Upper lobe of left lung (tissue), 4 donors: ENCODE data around the gene LTO1.

Experiments used
- CTCF ChIP-seq, 6 experiments: fragments of 450-650 bp in 4 of 6; fragments of 200-600 bp in 2 of 6; sonication (generic) in 2 of 6; IDR thresholded peaks; one replicate each; pipeline ENCODE4 v1.5.1; 2016 to 2019; ENCODE audit warnings: antibody characterized with exemption in 6 of 6
- EP300 ChIP-seq, 4 donors: sonication (generic); formaldehyde crosslinking; IDR thresholded peaks; one replicate each; pipeline ENCODE4 v1.5.1; 2017; ENCODE audit warnings: antibody characterized with exemption in 4 of 4, control low read depth in 2 of 4
- POLR2A ChIP-seq, 4 donors: fragments of 450-650 bp; IDR thresholded peaks; one replicate each; pipeline ENCODE4 v1.5.1; 2016 to 2017; ENCODE audit warnings: antibody characterized with exemption in 4 of 4, mild to moderate bottlenecking in 2 of 4

- TF ChIP-seq EP300 (IDR thresholded peaks at IDR 0.05) (no peak), CTCF (IDR thresholded peaks at IDR 0.05) (no peak), POLR2A (IDR thresholded peaks at IDR 0.05) (no peak)
Observed at GRCh38 chr11:69682681-69683326, 7.7 kb upstream of the LTO1 start.
